Cardiac muscle cell (in vitro differentiated cells and primary cell): ENCODE results near the gene CAMKMT. TPM values are rescaled to one million over a fixed set of nuclear protein-coding genes. Genes with fewer than 3 reads are reported as not detected.

Experiments used
- DNase-seq, 2 donors: peaks; one replicate each; pipeline versions ENCODE4 v3.0.0 to v3.0.0-alpha.2; 2010 to 2017; ENCODE audit warnings: low read depth in 1 of 2, low spot score in 1 of 2
- H3K27ac ChIP-seq: fragments of 200-600 bp; sonication (generic); 2 replicates; pipeline ENCODE4 v1.5.1; 2016
- H3K27me3 ChIP-seq: fragments of 200-600 bp; sonication (generic); 2 replicates; pipeline ENCODE4 v1.6.0; 2016; ENCODE audit warnings: control low read depth
- H3K36me3 ChIP-seq: fragments of 200-600 bp; sonication (generic); 2 replicates; pipeline ENCODE4 v1.5.1; 2016; ENCODE audit warnings: control low read depth
- H3K4me1 ChIP-seq: fragments of 200-600 bp; sonication (generic); 2 replicates; pipeline ENCODE4 v1.8.1; 2017; ENCODE audit warnings: low read depth, mild to moderate bottlenecking, mixed run types
- H3K4me3 ChIP-seq: fragments of 200-600 bp; sonication (generic); 2 replicates; pipeline ENCODE4 v1.5.1; 2016; ENCODE audit warnings: mild to moderate bottlenecking
- H3K9me3 ChIP-seq: fragments of 200-600 bp; sonication (generic); 2 replicates; pipeline ENCODE4 v1.5.1; 2017; ENCODE audit warnings: low read depth, mild to moderate bottlenecking, control low read depth
- CTCF ChIP-seq: IDR thresholded peaks from 2 replicates; pipeline ENCODE4 v1.5.1; 2012; ENCODE audit warnings: low read depth, mild to moderate bottlenecking, low read length
- polyA plus RNA-seq: library from polyadenylated mRNA; unstranded; fragments of >200 nt; fragmentation: Nextera tagmentation; extraction: Ambion mirVana; gene quantifications from 2 replicates; pipeline ENCODE4 v1.2.1, GENCODE V29; 2016
- total RNA-seq: library from RNA; depleted of rRNA; stranded (reverse); fragments of >200 nt; gene quantifications from 2 replicates; pipeline ENCODE4 v1.2.3, GENCODE V29; 2016

CAMKMT gene
- total and polyA plus RNA-seq, 2 experiments from 2014 or later = 16.9 to 20.6 TPM

- no peaks in the 10 kb centered on the region for H3K9me3 ChIP-seq
- no peak overlapping the region for H3K4me3 ChIP-seq
- TF ChIP-seq CTCF = no peak
- H3K27ac ChIP-seq = no peak overlapping the region
- no peaks in the 10 kb centered on the region for H3K27me3 ChIP-seq
- no peaks in the 10 kb centered on the region for H3K36me3 ChIP-seq
- no peaks in the 10 kb centered on the region for H3K4me1 ChIP-seq
- no peak for DNase-seq
Observed at GRCh38 chr2:44522846-44523245, 161.1 kb downstream of the CAMKMT start.

- Histone ChIP-seq H3K27me3 (no peaks in the 10 kb centered on the region), H3K4me3 (no peak overlapping the region), H3K36me3 (no peaks in the 10 kb centered on the region), H3K27ac (no peak overlapping the region), H3K9me3 (no peaks in the 10 kb centered on the region), H3K4me1 (no peaks in the 10 kb centered on the region)
- DNase-seq = no peak
- TF ChIP-seq CTCF = no peak
Observed at GRCh38 chr2:44524347-44524926, 162.7 kb downstream of the CAMKMT start.

GRCh38 chr2:44526352-44526751 is 164.6 kb downstream of the CAMKMT start:
- Histone ChIP-seq H3K9me3 (no peaks in the 10 kb centered on the region), H3K36me3 (no peaks in the 10 kb centered on the region), H3K4me3 (no peak overlapping the region), H3K4me1 (no peaks in the 10 kb centered on the region), H3K27ac (no peak overlapping the region), H3K27me3 (no peaks in the 10 kb centered on the region)
- no peak for DNase-seq
- no peak for TF ChIP-seq CTCF

GRCh38 chr2:44528595-44528994 is 166.8 kb downstream of the CAMKMT start:
- no peak overlapping the region for H3K27ac ChIP-seq
- DNase-seq = peak in 1 of 2 donors; percentile 63
- no peaks in the 10 kb centered on the region for H3K36me3 ChIP-seq
- no peak for TF ChIP-seq CTCF
- H3K4me3 ChIP-seq = no peak overlapping the region
- H3K9me3 ChIP-seq = no peaks in the 10 kb centered on the region
- H3K27me3 ChIP-seq = no peaks in the 10 kb centered on the region
- no peaks in the 10 kb centered on the region for H3K4me1 ChIP-seq

- Histone ChIP-seq H3K27me3 (no peaks in the 10 kb centered on the region), H3K9me3 (no peaks in the 10 kb centered on the region), H3K4me1 (no peaks in the 10 kb centered on the region), H3K27ac (no peak overlapping the region), H3K4me3 (no peak overlapping the region), H3K36me3 (no peaks in the 10 kb centered on the region)
- no peak for TF ChIP-seq CTCF
- no peak for DNase-seq
Observed at GRCh38 chr2:44529448-44529847, 167.7 kb downstream of the CAMKMT start.
